Stimulated activated CD8-positive, alpha-beta memory T cell treated with anti-CD3 and anti-CD28 coated beads, Interleukin-12 subunit alpha, Interleukin-12 subunit beta, amount 100 ng/mL, for 4 hours (primary cell): ENCODE data around the gene SLC37A4.
"Not testable (repeated sequence)": the region's sequence is repeated elsewhere in the genome, so short reads cannot be mapped to it uniquely, and the experiment has no call there.

ENCODE experiments used
- DNase-seq: peaks from one replicate; pipeline ENCODE4 v3.0.0-alpha.2; 2020; ENCODE audit warnings: low read depth

The SLC37A4 gene

DNA sequence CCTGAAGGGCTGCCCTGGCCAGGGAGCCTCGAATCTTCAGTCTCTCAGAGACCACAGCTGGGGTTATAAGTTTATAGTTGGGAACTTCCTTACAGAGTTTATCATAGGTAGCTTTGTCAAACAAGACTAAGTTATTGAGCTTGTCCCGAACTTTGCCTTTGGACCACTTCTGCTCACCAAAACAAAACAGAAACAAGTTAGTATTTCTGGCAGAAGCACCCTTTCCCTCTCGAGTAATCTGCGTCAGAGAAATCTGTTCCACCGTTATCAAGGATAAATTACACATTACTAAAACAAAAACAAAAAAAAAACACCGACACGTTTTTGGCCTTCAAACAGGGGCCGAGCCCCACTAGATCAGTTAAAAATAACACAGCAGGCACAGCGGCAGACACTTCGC, 13.3 kb downstream of the SLC37A4 start:
- not testable (repeated sequence) for DNase-seq

DNA sequence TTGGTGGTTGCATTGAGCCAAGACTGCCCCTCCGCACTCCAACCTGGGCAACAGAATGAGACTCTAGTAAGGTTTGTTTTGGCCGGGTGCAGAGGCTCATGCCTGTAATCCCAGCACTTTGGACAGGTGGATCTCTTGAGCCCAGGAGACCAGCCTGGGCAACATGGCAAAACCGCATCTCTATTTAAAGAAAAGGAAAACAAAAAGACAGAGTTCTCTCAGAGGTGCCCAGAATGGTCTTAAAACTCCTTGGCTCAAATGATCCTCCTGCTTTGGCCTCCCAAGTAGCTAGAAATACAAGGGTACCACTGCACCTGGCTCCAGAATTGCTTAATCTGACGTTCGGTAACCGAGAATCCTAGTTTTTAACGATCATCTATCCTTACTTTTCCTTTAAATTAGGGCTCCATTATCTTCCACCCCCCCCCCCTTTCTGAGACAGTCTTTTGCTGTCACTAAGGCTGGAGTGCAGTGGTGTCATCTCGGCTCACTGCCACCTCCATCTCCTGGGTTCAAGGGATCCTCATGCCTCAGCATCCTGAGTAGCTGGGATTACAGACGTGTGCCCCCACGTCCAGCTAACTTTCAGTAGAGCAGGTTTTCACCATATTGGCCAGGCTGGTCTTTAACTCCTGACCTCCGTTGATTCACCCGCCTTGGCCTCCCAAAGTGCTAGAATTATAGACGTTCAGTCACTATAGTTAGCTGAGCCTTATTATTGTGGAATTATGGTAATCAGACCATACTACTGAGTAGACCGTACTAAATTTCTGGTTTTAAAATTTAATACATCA, 14.3 kb downstream of the SLC37A4 start:
- no peak for DNase-seq

DNA sequence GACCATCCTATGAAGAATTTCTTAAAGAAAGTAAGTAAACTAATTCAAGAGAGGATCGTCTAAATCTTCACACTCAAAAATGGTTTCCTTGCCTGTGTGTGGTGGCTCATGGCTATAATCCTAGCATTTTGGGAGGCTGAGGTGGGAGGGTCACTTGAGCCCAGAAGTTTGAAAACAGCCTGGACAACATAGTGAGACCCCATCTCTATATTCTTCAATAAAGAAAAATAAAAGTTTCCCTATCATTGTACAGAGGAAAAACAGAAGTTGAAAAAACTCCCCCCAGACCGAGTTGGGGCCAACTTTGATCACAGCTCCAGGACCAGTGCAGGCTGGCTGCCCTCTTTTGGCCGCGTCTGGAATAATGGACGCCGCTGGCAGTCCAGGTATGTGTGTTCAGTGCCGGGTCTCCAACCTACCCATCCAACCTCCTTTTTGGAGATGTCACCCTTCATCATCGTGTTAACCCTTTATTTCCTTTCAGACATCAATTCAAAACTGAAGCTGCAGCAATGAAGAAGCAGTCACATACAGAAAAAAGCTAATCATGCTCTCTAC, 15.5 kb downstream of the SLC37A4 start:
- no peak for DNase-seq

DNA sequence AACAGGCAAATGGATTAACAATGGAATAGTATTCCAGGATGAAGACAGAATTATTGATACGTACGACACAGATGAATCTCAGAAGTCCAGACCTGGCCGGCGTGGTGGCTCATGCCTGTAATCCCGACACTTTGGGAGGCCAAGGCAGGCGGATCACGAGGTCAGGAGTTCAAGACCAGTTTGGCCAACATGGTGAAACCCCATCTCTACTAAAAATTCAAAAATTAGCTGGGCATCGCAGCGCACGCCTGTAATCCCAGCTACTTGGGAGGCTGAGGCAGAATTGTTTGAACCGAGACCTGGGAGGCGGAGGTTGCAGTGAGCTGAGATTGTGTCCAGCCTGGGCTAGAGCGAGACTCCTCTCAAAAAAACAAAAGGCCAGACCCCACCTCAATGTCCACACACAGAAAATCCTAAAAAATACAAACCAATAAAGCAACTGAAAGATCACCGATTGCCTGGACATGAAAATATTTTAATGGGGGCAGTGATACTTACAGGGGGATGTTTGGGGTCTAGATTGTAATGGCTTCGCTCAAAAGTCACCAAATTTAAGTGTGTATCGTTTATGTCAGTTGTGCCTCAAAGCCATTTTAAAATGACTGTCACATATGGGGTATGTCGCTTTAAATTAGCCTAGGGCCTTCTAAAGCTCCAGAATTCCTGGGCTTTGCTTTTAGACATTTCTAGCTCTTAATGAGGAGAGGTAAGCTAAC, 16.3 kb downstream of the SLC37A4 start:
- no peak for DNase-seq

DNA sequence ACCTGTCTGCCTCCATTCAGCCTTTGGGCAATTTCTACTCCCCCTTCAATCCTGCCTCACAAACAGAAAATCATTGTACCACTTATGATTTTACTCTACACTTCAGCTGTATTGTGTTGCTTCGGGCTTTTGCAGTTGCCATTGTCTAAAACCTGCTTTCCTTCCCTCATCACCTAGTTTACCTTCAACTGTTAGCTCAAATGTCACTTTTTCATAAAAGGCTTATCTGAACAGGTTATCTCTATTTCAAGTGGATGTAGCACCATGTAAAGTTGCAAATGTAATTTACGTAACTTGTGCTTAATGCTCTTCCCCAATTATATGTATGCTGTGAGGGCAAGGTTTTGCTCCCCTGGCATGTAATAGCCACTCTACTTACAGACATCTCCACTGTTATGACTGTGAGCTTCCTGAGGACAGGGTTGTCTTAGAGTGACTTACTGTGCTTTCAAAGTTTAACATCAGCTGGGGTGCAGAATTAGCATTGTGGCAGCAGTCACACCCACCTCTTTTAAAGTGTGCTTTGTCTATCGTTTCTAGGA, 18.0 kb downstream of the SLC37A4 start:
- no peak for DNase-seq

DNA sequence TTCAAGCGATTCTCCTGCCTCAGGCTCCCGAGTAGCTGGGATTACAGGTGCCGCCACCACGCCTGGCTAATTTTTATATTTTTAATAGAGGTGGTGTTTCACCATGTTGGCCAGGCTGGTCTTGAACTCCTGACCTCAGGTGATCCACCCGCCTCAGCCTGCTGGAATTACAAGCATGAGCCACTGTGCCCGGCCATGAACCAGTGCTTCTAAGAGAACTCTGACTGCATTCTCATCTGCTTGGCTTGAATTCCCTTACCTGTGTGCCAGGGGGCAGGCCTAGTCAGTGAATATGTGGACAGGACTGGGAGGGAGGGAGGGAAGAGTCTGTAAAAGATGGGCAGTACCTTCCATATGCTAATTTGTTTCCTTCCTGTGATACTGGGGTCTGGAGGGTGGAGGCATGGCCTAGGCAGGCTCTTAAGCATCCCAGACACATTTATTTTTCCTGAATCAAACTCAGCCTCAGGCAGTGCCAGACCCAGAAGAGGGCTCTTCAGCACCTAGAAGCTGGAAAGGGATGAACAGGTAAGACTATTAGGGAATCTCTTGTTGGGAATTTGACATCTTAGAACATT, 19.1 kb downstream of the SLC37A4 start:
- no peak for DNase-seq

DNA sequence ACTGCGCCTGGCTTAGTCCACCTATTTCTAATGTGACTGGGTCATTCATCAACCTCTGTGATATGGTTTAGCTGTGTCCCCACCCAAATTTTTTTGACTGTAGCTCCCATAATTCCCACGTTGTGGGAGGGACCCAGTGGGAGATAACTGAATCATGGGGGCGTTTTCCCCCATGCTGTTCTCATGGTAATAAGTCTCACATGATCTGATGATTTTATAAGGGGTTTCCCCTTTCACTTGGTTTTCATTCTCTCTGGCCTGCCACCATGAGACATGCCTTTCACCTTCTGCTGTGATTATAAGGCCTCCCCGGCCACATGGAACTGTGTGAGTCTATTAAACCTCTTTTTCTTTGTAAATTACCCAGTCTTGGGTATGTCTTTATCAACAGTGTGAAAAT, 24.0 kb downstream of the SLC37A4 start:
- DNase-seq, result no peak

DNA sequence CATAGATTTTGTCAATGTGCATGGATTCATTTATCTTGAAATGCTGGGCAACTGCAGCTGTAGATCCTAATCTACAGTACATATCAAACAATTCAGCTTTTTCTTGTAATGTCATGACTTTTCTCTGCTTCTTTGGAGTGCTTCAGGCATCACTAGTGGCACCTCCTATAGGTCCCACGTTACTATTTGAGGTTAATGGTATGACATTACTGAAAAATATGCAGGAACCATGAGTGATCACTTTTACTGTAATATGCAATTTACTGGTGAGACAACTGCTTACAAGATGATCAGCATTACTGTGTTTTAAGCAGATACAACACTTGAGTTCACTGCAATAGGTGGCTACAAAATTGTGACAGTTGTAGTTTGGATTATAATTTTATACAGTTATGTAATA, 29.8 kb downstream of the SLC37A4 start:
- no peak for DNase-seq

DNA sequence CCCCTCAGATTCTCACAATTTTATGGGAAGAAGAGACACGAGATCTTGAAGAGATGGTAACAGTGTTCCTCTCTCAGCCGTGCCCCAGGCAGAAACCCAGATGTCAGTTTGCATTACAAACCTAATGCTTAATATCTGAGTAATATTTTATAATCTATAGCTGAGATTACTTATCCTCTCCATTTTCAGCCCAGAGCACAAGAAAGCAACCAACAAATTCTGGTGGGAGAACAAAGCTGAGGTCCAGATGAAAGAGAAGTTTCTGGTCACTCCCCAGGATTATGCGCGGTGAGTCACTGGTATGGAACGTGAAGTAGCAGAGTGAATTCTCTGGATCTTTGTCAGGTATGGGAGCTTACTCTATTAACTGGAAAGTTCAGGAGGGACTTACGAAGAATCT, 31.9 kb downstream of the SLC37A4 start:
- DNase-seq, result no peak

DNA sequence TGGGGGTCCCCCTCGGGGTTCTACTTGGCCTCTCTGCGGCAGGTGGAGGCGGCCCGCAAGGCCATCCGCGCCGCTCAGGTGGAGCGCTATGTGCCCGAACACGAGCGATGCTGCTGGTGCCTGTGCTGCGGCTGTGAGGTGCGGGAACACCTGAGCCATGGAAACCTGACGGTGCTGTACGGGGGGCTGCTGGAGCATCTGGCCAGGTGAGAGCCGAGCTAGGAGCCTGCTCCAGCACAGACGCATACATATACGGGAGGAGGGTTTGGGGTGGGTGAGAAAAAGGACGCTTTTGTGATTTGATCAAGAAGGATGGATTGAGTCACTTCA, 32.3 kb downstream of the SLC37A4 start:
- no peak for DNase-seq

DNA sequence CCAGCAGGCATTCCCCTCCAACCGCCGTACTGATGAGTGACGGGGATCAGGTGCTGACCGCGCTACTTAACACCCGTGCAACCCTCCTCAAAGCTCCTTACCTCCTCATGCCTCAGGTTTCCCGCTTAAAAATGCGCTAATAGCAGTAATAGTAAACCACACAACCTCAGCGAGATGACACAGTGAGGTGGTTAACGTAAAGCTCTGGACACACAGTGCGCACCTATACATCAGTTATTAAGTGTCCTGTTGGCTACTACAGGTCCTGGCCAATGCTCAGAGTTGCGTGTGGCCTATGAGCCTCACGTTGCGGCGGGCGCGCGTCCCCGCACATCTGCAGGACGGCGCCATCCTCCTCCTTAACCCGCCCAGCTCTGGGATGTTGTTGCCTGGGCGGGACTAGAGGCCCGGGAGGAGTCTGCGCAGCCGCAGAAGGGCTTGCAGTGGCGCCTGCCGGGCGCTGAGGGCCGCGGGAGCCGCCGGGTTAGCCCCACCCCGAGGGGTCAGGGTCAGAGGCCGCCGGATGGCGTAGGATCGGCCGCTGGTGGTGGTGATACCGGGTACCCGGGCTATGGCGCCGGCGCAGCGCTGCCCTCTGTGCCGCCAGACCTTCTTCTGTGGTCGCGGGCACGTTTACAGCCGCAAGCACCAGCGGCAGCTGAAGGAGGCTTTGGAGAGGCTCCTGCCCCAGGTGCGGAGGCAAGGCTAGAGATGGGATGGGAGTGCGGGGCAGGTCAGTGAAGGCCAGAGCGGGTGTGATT, 32.9 kb downstream of the SLC37A4 start, which contains the start of gene CENATAC:
Gene CENATAC, plus strand, starts transcription at position 512 of the 761 bp plus-strand sequence. Its CDS starts 60 bp downstream, at position 572.
- peak; percentile 91 for DNase-seq

DNA sequence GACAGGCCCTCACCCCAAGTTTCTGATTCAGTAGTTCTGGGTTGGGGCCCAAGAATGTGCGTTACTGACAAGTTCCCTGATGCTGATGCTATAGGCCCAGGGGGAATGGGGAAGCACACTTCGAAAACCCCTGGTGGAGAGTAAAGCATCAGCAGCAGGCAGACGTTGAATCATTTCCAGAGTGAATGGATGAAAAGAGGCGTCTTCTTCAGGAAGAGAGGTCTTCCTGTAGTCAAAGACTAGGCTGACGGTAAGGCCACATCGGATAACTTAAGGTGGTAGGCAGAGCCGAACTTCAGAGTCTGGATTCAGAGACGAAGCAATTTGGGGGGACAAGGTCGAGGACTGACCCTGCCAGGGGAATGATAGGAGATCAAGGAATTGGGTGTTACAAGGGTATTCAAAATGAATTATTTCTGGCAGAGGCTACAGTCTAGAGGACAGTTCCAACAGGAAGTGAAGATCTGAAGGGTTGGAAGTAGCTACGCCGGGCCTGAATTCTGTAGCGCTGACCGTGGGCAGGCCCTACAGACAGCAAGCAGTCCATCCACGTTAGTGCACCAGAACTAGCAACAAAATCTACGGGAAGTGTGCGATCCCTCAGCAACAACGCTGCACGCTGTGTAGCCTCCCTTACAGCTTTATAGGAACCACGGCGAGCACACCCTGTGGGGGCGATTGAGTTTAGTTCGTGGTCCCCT, 33.6 kb downstream of the SLC37A4 start:
- no peak for DNase-seq

DNA sequence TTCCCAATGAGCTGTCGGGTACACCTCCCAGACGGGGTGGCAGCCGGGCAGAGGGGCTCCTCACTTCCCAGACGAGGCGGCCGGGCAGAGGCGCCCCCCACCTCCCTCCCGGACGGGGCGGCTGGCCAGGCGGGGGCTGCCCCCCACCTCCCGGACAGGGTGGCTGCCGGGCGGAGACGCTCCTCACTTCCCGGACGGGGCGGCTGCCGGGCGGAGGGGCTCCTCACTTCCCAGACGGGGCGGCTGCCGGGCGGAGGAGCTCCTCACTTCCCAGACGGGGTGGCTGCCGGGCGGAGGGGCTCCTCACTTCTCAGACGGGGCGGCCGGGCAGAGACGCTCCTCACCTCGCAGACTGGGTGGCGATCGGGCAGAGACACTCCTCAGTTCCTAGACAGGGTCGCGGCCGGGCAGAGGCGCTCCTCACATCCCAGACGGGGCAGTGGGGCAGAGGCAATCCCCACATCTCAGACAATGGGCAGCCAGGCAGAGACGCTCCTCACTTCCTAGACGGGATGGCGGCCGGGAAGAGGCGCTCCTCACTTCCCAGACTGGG, 39.1 kb downstream of the SLC37A4 start:
- DNase-seq, result not testable (repeated sequence)

DNA sequence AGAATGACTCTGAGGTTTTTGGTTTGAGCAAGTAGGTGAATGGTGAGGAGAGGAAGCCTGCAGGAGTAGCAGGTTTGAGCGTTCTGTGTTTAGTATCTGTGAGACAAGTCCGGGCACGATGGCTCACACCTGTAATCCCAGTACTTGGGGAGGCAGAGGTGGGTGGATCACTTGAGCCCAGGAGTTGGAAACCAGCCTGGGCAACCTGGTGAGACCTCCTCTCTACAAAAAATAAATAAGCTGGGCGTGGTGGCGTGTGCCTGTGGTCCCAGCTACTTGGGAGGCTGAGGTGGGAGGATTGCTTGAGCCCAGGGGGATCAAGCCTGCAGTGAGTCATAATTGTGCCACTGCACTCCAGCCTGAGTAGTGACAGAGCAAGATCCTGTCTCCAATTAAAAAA, 42.4 kb downstream of the SLC37A4 start:
- no peak for DNase-seq

DNA sequence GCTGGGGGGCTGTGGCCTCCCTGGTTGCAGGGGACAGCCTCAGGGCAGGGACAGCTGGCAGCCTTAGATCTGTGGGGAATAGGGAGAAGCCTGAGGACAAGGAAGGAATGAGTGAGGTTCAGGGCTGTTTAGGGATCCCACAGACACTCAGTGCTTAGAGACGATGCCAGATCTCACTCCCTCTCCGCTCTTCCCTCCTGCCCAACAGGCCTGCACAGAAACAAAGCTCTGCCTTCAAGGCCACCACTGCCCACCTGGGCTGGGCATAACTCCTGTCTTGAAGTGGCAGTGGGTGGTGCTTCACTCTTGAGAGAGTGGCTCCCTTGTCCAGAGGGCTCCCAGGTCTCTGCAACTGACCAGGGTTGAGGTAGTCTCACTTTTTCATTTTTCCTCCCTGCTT, 45.9 kb downstream of the SLC37A4 start:
- DNase-seq, result no peak

DNA sequence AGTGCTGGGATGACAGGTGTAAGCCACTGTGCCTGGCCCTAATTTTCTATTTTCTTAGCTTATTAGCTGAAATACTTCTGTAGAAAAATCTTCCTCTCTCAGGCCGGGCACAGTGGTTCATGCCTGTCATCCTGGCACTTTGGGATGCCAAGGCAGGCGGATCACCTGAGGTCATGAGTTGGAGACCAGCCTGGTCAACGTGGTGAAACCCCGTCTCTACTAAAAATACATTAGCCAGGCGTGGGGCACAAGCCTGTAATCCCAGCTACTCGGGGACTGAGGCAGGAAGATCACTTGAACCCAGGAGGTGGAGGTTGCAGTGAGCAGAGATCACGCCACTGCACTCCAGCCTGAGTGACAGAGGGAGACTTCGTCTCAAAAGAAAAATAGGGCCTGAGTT, 46.3 kb downstream of the SLC37A4 start:
- not testable (repeated sequence) for DNase-seq

DNA sequence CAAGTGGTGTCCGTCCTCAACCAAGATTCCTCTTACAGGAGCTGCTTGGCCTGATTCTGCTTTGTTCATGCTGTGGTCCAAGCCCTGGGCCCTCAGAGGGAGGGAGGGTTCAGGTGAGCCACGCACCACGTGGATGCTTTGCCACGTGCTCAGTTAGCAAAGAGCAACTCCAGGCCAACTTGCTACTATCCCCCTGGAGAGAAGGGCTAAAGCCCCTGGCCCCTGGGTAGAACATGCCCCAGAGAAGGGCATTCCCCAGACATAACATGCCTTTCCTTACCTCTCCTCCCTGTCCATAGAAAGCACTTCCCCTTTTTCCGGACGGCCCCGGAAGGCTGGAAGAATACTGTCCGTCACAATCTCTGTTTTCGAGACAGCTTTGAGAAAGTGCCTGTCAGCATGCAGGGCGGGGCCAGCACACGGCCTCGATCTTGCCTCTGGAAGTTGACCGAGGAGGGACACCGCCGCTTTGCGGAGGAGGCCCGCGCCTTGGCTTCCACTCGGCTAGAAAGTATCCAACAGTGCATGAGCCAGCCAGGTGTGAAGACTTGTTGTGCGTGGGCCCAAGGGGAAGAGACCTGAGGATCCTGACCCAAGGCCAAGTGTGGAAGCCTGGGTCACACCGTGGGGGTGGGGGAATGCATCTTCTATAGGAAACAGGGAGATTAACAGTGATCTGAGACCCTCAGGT, 50.3 kb downstream of the SLC37A4 start:
- no peak for DNase-seq

DNA sequence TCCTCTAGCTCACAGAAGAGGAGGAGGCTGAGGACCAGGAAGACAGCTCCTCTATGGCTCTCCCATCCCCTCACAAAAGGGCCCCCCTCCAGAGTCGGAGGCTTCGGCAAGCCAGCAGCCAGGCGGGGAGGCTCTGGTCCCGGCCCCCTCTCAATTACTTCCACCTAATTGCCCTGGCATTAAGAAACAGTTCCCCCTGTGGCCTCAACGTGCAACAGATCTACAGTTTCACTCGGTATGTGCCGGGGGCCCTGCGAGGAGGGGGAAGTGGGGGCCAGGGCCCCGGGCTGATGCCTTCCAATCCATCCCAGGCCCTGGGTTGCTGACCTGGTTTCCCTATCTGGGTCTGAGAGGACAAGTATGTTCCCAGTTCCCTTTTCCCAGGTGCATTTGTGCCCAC, 51.2 kb downstream of the SLC37A4 start:
- no peak for DNase-seq

DNA sequence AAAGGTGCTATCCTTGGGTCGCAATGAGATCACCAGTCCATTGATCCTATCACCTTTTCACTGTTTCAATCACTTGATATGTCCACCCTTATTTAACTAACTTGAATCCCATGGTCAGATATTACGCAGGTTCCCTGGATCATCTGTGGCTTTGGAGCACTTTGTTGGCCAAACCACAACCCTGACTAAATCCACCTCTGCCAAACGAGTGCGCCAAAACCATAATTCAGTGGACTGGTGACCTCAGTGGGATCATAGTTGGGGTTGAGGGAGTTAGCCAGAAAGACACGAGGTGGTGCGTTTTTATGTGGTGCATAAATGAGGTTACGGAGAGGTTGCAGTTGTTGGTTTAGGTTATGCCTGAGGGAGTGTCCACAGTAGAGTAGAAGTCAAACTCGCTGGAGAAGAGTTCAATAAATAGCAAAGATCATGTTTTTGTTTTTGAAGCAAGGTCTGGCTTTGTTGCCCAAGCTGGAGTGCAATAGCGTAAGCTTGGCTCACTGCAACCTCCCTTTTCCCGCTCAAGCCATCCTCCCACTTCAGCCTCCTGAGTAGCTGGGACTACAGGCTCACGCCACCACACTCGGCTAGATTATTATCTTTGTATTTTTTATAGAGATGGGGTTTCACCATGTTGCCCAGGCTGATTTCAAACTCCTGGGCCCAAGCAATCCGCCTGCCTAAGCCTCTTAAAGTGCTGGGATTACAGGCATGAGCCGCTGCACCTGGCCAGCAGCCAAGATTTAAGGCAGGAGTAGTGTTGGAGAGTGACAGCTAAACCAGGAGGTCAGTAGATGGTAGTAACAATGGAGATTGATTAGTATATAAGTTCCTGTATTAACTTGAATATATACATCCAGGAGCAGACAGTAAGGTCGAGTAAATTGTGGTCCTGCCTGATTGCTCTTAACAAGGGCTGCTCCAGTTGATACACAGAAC, 54.6 kb downstream of the SLC37A4 start:
- no peak for DNase-seq
